CD4-positive, alpha-beta T cell treated with Interleukin-4 for 4 hours (primary cell): ENCODE measurements around the gene UROC1.

Source experiments
- DNase-seq: peaks from one replicate; pipeline ENCODE4 v3.0.0-alpha.2; 2020

Gene UROC1

GRCh38 chr3:126438186-126438585 is 79.4 kb downstream of the UROC1 start:
- no peak for DNase-seq

GRCh38 chr3:126436826-126437717 is 80.5 kb downstream of the UROC1 start:
- no peak for DNase-seq

GRCh38 chr3:126435456-126436315 is 81.9 kb downstream of the UROC1 start:
- DNase-seq = no peak

GRCh38 chr3:126434931-126435411 is 82.6 kb downstream of the UROC1 start:
- DNase-seq = no peak

- DNase-seq = no peak
These were observed 83.3 kb downstream of the UROC1 start for GRCh38 chr3:126434264-126434590.

GRCh38 chr3:126433496-126434263 is 83.9 kb downstream of the UROC1 start:
- DNase-seq = no peak

- DNase-seq = no peak
These were observed 84.5 kb downstream of the UROC1 start for GRCh38 chr3:126433105-126433430.

- no peak for DNase-seq
These were observed 85.0 kb downstream of the UROC1 start for GRCh38 chr3:126432361-126433104.
